ENCODE measurements around the gene PLOD1.
"Not testable (repeated sequence)": the region's sequence is repeated elsewhere in the genome, so short reads cannot be mapped to it uniquely, and the experiment has no call there.

PLOD1 gene

GRCh38 chr1:11891433-11892186 is 42.9 kb upstream of the PLOD1 start:
- no peak overlapping the region for H3K4me3 ChIP-seq (ENCODE audit: low read depth in 1 of 2, low read length in 2 of 2)
- no peaks in the 10 kb centered on the region for H3K36me3 ChIP-seq (ENCODE audit: insufficient read depth, low read length)
- TF ChIP-seq, protein P1, sequence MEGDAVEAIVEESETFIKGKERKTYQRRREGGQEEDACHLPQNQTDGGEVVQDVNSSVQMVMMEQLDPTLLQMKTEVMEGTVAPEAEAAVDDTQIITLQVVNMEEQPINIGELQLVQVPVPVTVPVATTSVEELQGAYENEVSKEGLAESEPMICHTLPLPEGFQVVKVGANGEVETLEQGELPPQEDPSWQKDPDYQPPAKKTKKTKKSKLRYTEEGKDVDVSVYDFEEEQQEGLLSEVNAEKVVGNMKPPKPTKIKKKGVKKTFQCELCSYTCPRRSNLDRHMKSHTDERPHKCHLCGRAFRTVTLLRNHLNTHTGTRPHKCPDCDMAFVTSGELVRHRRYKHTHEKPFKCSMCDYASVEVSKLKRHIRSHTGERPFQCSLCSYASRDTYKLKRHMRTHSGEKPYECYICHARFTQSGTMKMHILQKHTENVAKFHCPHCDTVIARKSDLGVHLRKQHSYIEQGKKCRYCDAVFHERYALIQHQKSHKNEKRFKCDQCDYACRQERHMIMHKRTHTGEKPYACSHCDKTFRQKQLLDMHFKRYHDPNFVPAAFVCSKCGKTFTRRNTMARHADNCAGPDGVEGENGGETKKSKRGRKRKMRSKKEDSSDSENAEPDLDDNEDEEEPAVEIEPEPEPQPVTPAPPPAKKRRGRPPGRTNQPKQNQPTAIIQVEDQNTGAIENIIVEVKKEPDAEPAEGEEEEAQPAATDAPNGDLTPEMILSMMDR (IDR thresholded peaks at IDR 0.05; ENCODE audit: borderline replicate concordance, extremely low read depth, low read length, poor library complexity, severe bottlenecking), result no peak
- TF ChIP-seq EZH2 (IDR thresholded peaks at IDR 0.05; ENCODE audit: borderline replicate concordance, low read depth, low read length, severe bottlenecking), result no peak
- peaks cover 5% of the 10 kb centered on the region for H3K27me3 ChIP-seq (ENCODE audit: insufficient read depth, low read length, poor library complexity)
- no peak for DNase-seq
- ATAC-seq (ENCODE audit: insufficient read depth, low read depth), result no peak
- no peak overlapping the region for H3K9ac ChIP-seq (ENCODE audit: low read depth, low read length)
- H3K79me2 ChIP-seq (ENCODE audit: insufficient read depth, low read length), result no peaks in the 10 kb centered on the region
- no peak overlapping the region for H2AFZ ChIP-seq (ENCODE audit: low read depth, low read length)
- no peaks in the 10 kb centered on the region for H3K9me3 ChIP-seq (ENCODE audit: insufficient read depth, low read length, severe bottlenecking)
- H3K27ac ChIP-seq (ENCODE audit: low read length), result no peak overlapping the region
- no peak overlapping the region for H3K4me2 ChIP-seq (ENCODE audit: insufficient read depth, low read length)
- no peaks in the 10 kb centered on the region for H3K4me1 ChIP-seq (ENCODE audit: insufficient read depth, low read length)
- H4K20me1 ChIP-seq (ENCODE audit: insufficient read depth, low read length), result no peaks in the 10 kb centered on the region; the same call in 1 of the 2 replicates

DNA sequence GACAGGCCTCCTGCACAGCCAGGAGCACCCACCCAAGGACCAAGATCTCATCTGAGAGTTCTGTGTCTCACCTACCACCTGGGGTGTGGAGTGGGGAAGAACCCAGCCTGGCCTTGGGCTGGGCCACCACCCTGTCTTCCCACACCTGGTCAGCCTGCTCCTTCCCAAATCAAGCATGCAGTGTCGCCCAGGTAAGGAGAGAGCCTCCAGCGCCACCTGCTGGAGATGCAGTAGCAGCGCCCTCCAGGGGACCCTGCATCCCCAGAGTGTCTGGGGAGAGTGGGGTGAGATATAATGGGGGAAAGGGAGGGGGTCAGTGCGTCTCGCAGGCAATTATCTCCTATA is 40.6 kb upstream of the PLOD1 start:
- Histone ChIP-seq H4K20me1 (ENCODE audit: insufficient read depth, low read length) (peaks cover 3% of the 10 kb centered on the region), H3K4me1 (ENCODE audit: insufficient read depth, low read length) (no peaks in the 10 kb centered on the region), H3K4me3 (ENCODE audit: low read depth in 1 of 2, low read length in 2 of 2) (no peak overlapping the region), H3K9me3 (ENCODE audit: insufficient read depth, low read length, severe bottlenecking) (no peaks in the 10 kb centered on the region), H3K4me2 (ENCODE audit: insufficient read depth, low read length) (no peak overlapping the region), H3K9ac (ENCODE audit: low read depth, low read length) (no peak overlapping the region), H3K36me3 (ENCODE audit: insufficient read depth, low read length) (no peaks in the 10 kb centered on the region), H3K79me2 (ENCODE audit: insufficient read depth, low read length) (no peaks in the 10 kb centered on the region), H3K27me3 (ENCODE audit: insufficient read depth, low read length, poor library complexity) (peaks cover 5% of the 10 kb centered on the region), H3K27ac (ENCODE audit: low read length) (no peak overlapping the region), H2AFZ (ENCODE audit: low read depth, low read length) (no peak overlapping the region)
- peak; percentile 66 for DNase-seq
- TF ChIP-seq EZH2 (IDR thresholded peaks at IDR 0.05; ENCODE audit: borderline replicate concordance, low read depth, low read length, severe bottlenecking), result no peak
- TF ChIP-seq, protein P1 (IDR thresholded peaks at IDR 0.05; ENCODE audit: borderline replicate concordance, extremely low read depth, low read length, poor library complexity, severe bottlenecking), result peak; percentile 96
- peak; percentile 95 for ATAC-seq (ENCODE audit: insufficient read depth, low read depth)

DNA sequence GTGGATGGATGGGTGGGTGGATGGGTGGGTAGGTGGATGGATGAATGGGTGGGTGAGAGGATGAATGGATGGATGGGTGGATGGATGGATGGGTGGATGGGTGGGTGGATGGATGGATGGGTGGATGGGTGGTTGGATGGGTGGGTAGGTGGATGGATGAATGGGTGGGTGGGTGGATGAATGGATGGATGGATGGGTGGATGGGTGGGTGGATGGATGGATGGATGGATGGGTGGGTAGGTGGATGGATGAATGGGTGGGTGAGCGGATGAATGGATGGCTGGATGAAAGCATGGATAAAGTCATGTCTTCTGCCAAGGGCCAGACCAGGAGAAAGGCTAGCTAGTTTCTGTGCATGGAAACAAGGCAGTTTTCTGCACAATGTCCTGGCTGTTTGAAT is 40.0 kb upstream of the PLOD1 start:
- H3K9me3 ChIP-seq (ENCODE audit: insufficient read depth, low read length, severe bottlenecking); H3K27me3 ChIP-seq (ENCODE audit: insufficient read depth, low read length, poor library complexity); H4K20me1 ChIP-seq (ENCODE audit: insufficient read depth, low read length); H3K4me3 ChIP-seq (ENCODE audit: low read depth in 1 of 2, low read length in 2 of 2); H3K4me1 ChIP-seq (ENCODE audit: insufficient read depth, low read length); H3K36me3 ChIP-seq (ENCODE audit: insufficient read depth, low read length); DNase-seq; H3K4me2 ChIP-seq (ENCODE audit: insufficient read depth, low read length); H3K27ac ChIP-seq (ENCODE audit: low read length); H3K79me2 ChIP-seq (ENCODE audit: insufficient read depth, low read length); ATAC-seq (ENCODE audit: insufficient read depth, low read depth); H2AFZ ChIP-seq (ENCODE audit: low read depth, low read length); H3K9ac ChIP-seq (ENCODE audit: low read depth, low read length): not testable (repeated sequence)

DNA sequence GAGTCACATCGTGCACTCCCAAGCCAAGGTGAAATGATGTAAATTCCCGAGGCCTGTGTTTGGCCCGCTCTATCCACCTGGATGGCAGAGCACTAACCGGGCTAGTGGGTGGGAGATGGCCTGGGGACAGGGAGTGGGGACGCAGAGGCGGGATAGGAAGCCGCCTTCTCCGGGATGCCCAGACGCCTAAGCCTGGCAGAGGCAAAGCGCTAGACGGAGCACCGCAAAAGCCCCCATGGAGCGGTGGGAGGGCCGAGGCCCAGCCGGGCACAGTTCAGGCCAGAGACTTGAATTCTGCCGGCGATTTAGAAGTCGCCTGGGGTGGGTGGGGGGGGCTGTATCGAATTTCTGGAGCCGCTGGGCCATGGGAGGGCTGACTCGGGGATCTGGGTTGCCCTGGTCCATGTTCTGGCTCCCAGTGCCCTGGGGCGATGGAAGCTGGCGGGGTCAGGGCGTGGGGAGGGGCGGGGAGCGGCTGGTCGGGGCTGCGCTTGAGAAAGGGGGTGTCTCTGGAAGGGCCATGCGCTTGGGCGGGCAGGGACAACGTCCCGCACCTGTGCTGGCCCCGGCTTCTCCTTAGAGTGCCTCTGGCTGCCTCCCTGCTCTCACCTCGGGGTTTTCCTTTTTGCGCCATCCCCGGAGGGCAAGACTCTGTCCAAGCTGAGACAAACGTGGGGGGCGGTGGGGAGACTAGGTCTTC is 36.3 kb upstream of the PLOD1 start:
- no peak overlapping the region for H3K9ac ChIP-seq (ENCODE audit: low read depth, low read length)
- no peak overlapping the region for H3K4me3 ChIP-seq (ENCODE audit: low read depth in 1 of 2, low read length in 2 of 2)
- H3K27ac ChIP-seq (ENCODE audit: low read length), result no peak overlapping the region
- H3K36me3 ChIP-seq (ENCODE audit: insufficient read depth, low read length), result no peaks in the 10 kb centered on the region
- no peak overlapping the region for H2AFZ ChIP-seq (ENCODE audit: low read depth, low read length)
- H4K20me1 ChIP-seq (ENCODE audit: insufficient read depth, low read length), result peaks cover 3% of the 10 kb centered on the region
- no peaks in the 10 kb centered on the region for H3K4me1 ChIP-seq (ENCODE audit: insufficient read depth, low read length)
- TF ChIP-seq, protein P1 (IDR thresholded peaks at IDR 0.05; ENCODE audit: borderline replicate concordance, extremely low read depth, low read length, poor library complexity, severe bottlenecking), result no peak
- TF ChIP-seq EZH2 (IDR thresholded peaks at IDR 0.05; ENCODE audit: borderline replicate concordance, low read depth, low read length, severe bottlenecking), result no peak
- DNase-seq (no peak), ATAC-seq (ENCODE audit: insufficient read depth, low read depth) (no peak)
- H3K79me2 ChIP-seq (ENCODE audit: insufficient read depth, low read length), result no peaks in the 10 kb centered on the region
- H3K27me3 ChIP-seq (ENCODE audit: insufficient read depth, low read length, poor library complexity), result peaks cover 4% of the 10 kb centered on the region
- H3K4me2 ChIP-seq (ENCODE audit: insufficient read depth, low read length), result no peak overlapping the region
- H3K9me3 ChIP-seq (ENCODE audit: insufficient read depth, low read length, severe bottlenecking), result no peaks in the 10 kb centered on the region

Data from DND-41 (cell line).